GM23248 (cell line): ENCODE results near the gene ROR1.

Source experiments
- EZH2 ChIP-seq: fragments of 200-600 bp; sonication (generic); IDR thresholded peaks from 2 replicates; pipeline ENCODE4 v1.6.1; 2018; ENCODE audit warnings: antibody characterized with exemption, mild to moderate bottlenecking; ENCODE audit not compliant: insufficient read depth, poor library complexity, severe bottlenecking
- EZH2phosphoT487 ChIP-seq: fragments of 200-600 bp; sonication (generic); IDR thresholded peaks from 2 replicates; pipeline ENCODE4 v1.6.1; 2018; ENCODE audit warnings: antibody characterized with exemption, moderate library complexity, mild to moderate bottlenecking, low read depth; ENCODE audit not compliant: insufficient read depth

DNA sequence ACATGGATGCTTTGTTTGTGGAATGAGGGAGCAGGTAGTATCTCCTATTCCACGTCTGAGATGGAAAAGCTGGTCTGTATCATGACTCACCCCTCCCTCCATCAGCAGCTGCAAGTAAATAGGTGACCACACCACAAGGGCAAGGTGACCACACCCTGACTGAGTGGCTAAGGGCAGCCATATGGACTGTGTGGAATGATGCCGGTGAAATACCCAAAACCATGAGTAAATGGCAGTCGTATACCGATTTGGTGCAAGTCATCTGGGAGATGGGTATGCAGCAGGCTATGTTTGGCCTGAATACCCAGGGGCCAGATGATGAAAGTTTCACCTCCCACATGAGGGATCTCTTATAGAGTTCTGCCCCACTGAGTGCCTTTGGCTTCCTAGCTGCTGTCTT lies 413.8 kb downstream of the ROR1 start:
- TF ChIP-seq EZH2 (no peak), EZH2phosphoT487 (no peak)
